ENCODE measurements around the gene ZBTB3.

DNA sequence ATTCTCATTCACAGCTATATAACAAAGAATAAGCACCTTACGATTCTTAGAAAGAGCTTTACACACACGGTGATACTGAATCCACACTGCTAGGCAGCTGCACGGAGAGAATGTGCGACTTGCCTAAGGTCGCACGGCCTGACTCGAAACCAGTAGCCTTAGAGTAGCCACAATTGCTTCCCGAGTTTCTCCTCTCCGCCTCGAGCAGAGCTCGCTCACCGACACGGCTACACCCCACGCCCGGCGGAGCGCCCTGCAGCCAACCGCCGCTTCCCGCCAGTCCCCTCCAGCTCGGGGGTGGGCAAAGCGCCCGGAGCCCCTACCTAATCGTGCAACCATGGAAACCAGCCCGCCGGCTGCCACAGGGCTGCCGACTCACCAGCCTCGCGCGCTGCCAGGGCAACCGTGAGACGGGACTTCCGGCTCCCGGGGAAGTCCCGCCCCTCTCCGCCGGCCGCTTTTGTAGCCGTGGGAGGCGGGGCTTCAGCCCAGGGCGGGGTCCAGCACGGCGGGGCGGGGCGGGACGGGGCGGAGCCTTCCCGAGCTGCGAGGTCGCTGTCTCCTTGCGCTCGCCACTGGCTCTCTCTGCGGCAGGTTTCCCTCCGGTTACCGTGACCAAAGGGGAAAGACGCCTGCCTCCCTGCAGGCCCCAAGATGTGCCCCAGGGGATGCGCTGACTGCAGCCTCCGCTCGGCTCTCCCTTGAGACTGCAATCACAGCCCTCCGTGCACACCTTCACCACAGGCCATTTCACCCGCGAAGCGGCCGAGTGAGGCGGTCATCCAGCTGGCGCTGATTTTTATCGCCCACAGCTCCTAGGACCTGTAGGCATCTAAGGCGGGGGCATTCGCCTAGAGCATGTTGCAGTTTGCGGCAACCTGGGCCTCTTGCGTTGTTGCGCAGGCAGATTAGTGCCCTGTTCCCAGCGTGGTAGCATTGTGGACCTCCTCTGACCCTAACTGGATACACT, 47.8 kb downstream of the ZBTB3 start:
- TF ChIP-seq CTCF (IDR thresholded peaks at IDR 0.05), result no peak
- TF ChIP-seq POLR2A (IDR thresholded peaks at IDR 0.05), result peak; percentile 65
- no peak for TF ChIP-seq EP300 (IDR thresholded peaks at IDR 0.05; ENCODE audit: low read depth)
- peak; percentile 65 to 82 (median 75) for TF ChIP-seq POLR2AphosphoS5 (IDR thresholded peaks at IDR 0.05)
